Endothelial cell of coronary artery (primary cell): ENCODE results near the gene B4GALT1. TPM values are rescaled to one million over a fixed set of nuclear protein-coding genes. Genes with fewer than 3 reads are reported as not detected.

Source experiments
- total RNA-seq: library from RNA; depleted of rRNA; stranded (reverse); fragments of >200 nt; gene quantifications from 2 replicates; pipeline ENCODE4 v1.2.3, GENCODE V29; 2014

The B4GALT1 gene
- 10.2 and 20.0 TPM in 2 replicates for total RNA-seq

GRCh38 chr9:33167084-33167971 lies at the start of gene B4GALT1:
Gene B4GALT1, minus strand, starts transcription at chr9:33167336. Its CDS starts 167 bp downstream, at chr9:33167169.

GRCh38 chr9:33076046-33077004 lies 90.8 kb downstream of the B4GALT1 start, which contains the start of gene SMU1:
Gene SMU1, minus strand, starts transcription at chr9:33076674. Its CDS starts 66 bp downstream, at chr9:33076608.

Other genes starting within 250 kb of the B4GALT1 start
- 28.6 and 32.3 TPM in 2 replicates for gene APTX, start 165.7 kb downstream of the B4GALT1 start, total RNA-seq
- gene DNAJA1, start 142.1 kb downstream of the B4GALT1 start, total RNA-seq = 144 and 164 TPM in 2 replicates
- gene SMU1, start 90.7 kb downstream of the B4GALT1 start, total RNA-seq = 32.9 and 36.7 TPM in 2 replicates
- not detected in 2 replicates for gene SPINK4, start 72.8 kb upstream of the B4GALT1 start, total RNA-seq
- 24.1 and 24.7 TPM in 2 replicates for gene BAG1, start 97.4 kb upstream of the B4GALT1 start, total RNA-seq
- 76.5 and 108 TPM in 2 replicates for gene CHMP5, start 97.7 kb upstream of the B4GALT1 start, total RNA-seq
- gene NFX1, start 123.2 kb upstream of the B4GALT1 start, total RNA-seq = 13.6 and 15.2 TPM in 2 replicates
- gene AQP7, start 235.2 kb upstream of the B4GALT1 start, total RNA-seq = 0.09 TPM in 1 of 2 replicates, not detected in the other